Breast epithelium (tissue), 3 donors: ENCODE results near the gene AUH.

ENCODE experiments used
- CTCF ChIP-seq, 3 donors: fragments of 450-650 bp; IDR thresholded peaks; one replicate each; pipeline ENCODE4 v1.5.1; 2016 to 2017; ENCODE audit warnings: antibody characterized with exemption in 3 of 3, mild to moderate bottlenecking in 3 of 3, moderate library complexity in 3 of 3
- POLR2A ChIP-seq: fragments of 450-650 bp; IDR thresholded peaks from one replicate; pipeline ENCODE4 v1.6.1; 2016; ENCODE audit warnings: antibody characterized with exemption, mild to moderate bottlenecking, moderate library complexity
- POLR2AphosphoS5 ChIP-seq, 3 donors: sonication (generic); formaldehyde crosslinking; IDR thresholded peaks; one replicate each; pipeline ENCODE4 v1.6.1; 2017; ENCODE audit warnings: antibody characterized with exemption in 3 of 3

GRCh38 chr9:91247278-91247677, 114.4 kb downstream of the AUH start:
- TF ChIP-seq CTCF (IDR thresholded peaks at IDR 0.05) = no peak
- TF ChIP-seq POLR2AphosphoS5 (IDR thresholded peaks at IDR 0.05) = no peak
- TF ChIP-seq POLR2A = no peak
